Adrenal gland (tissue), 12 donors: ENCODE measurements around the gene TMEM11. TPM values are rescaled to one million over a fixed set of nuclear protein-coding genes. Genes with fewer than 3 reads are reported as not detected.

Experiments used
- DNase-seq, 7 donors: peaks; one replicate each; pipeline ENCODE4 v3.0.0-alpha.2; 2019 to 2020
- H3K27ac ChIP-seq, 5 donors: fragments of 200-600 bp; sonication (generic) in 4 of 5; 1 replicate in 3 of 5; 2 replicates in 2 of 5; pipeline versions ENCODE4 v1.5.1 to v1.8.0; 2016 to 2020; ENCODE audit warnings: mild to moderate bottlenecking in 1 of 5
- H3K27me3 ChIP-seq: fragments of 200-600 bp; 2 replicates; pipeline ENCODE4 v1.8.0; 2021
- H3K36me3 ChIP-seq, 2 donors: fragments of 200-600 bp; replicated peaks in 1 of 2; 1 replicate in 1 of 2; 2 replicates in 1 of 2; pipeline versions ENCODE4 v1.5.1 to v1.8.0; 2018 to 2022
- H3K4me1 ChIP-seq, 2 donors: fragments of 200-600 bp; replicated peaks in 1 of 2; 1 replicate in 1 of 2; 2 replicates in 1 of 2; pipeline versions ENCODE4 v1.5.1 to v1.8.0; 2018 to 2021
- H3K4me3 ChIP-seq, 4 donors: fragments of 200-600 bp; sonication (generic) in 3 of 4; one replicate each; pipeline ENCODE4 v1.5.1; 2016 to 2018
- H3K9me3 ChIP-seq, 3 donors: fragments of 200-600 bp; sonication (generic) in 1 of 3; replicated peaks in 1 of 3; 1 replicate in 2 of 3; 2 replicates in 1 of 3; pipeline versions ENCODE4 v1.5.1 to v1.8.0; 2016 to 2021
- POLR2A ChIP-seq, 2 donors: fragments of 450-650 bp; IDR thresholded peaks; one replicate each; pipeline ENCODE4 v1.6.1; 2017; ENCODE audit warnings: antibody characterized with exemption in 2 of 2, mild to moderate bottlenecking in 2 of 2, moderate library complexity in 1 of 2
- WGBS, 4 donors: extraction: QIAGEN DNeasy Blood & Tissue Kit in 2 of 4; methylation state at CpG; one replicate each; pipeline versions ENCODE4 v1.1.5 to v1.1.7; 2013 to 2017; 5-methylcytosine and 5-hydroxymethylcytosine counted together
- intact Hi-C, 2 donors: fragments of 100-400 bp; cut with DNase I; formaldehyde crosslinking; loops; one replicate each; pipeline versions ENCODE4 v1.14.1 to v1.15.0; 2022 to 2023
- polyA plus RNA-seq, 3 donors: library from polyadenylated mRNA; stranded (reverse); fragments of 200-250 nt in 2 of 3; fragments of 350-450 nt in 1 of 3; fragmentation: Illumina TruSeq in 1 of 3; extraction: RNeasy Lipid Tissue Mini Kit (QIAGEN cat#74804) in 1 of 3; gene quantifications; one replicate each; pipeline ENCODE4 v1.2.3, GENCODE V29; 2013 to 2014
- total RNA-seq, 9 donors: library from RNA; depleted of rRNA in 4 of 9; stranded (reverse); fragments of >200 nt in 4 of 9; fragments of 120-200 nt in 1 of 9; fragmentation: NEBNext Ultra II Directional in 1 of 9; extraction: Animal tissue kit (Norgen Biotek cat#: 25700) in 1 of 9; gene quantifications; one replicate each; pipeline versions ENCODE4 v1.1.0 to v1.2.4, GENCODE V29; 2013 to 2023
- TF ChIP-seq, protein P1 (sequence below), 6 experiments: fragments of 450-650 bp in 4 of 6; fragments of 200-600 bp in 2 of 6; sonication (generic) in 1 of 6; IDR thresholded peaks; 1 replicate in 5 of 6; 2 replicates in 1 of 6; pipeline versions ENCODE4 v1.5.1 to v1.8.0; 2016 to 2021; ENCODE audit warnings: antibody characterized with exemption in 6 of 6, mild to moderate bottlenecking in 2 of 6, moderate library complexity in 1 of 6
- donor health status: healthy with polysubstance abuse.
- donor health status: Bipolar disorder and iron deficiency.
- donor health status: DM: yes; HTN: yes; CAD: no.
- donor health status: DM: no; HTN: no; CAD: no.
- donor health status: DM: no; HTN: no; CAD: no.
- donor health status: DM: yes; HTN: yes; CAD: no.

TMEM11 gene
- total and polyA plus RNA-seq, 12 donors = 12.4 to 75.8 (median 25.4) TPM

DNA sequence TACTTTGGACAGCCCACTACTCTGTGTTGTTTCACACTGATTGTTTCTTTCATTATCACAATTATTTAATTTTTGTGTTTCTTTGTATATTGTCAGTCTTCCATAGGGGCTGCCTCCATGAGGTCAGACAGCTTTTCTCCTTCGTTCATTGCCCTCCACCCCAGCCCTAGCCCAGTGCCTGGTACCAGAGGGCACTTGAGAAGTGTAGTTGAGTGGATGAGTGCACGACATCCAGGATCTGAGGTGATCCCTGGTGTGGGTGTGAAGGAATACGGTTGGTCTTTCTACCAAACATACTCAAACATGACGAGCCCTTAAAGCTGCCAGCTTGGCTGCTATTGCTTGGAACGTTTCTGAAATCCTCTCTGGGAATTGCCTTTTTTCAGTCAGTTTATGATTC is 49.3 kb downstream of the TMEM11 start:
- no peak for DNase-seq
- peaks cover 13 to 44% of the 10 kb centered on the region in 2 donors for H3K4me1 ChIP-seq
- no peak for TF ChIP-seq POLR2A (IDR thresholded peaks at IDR 0.05)
- TF ChIP-seq, protein P1, sequence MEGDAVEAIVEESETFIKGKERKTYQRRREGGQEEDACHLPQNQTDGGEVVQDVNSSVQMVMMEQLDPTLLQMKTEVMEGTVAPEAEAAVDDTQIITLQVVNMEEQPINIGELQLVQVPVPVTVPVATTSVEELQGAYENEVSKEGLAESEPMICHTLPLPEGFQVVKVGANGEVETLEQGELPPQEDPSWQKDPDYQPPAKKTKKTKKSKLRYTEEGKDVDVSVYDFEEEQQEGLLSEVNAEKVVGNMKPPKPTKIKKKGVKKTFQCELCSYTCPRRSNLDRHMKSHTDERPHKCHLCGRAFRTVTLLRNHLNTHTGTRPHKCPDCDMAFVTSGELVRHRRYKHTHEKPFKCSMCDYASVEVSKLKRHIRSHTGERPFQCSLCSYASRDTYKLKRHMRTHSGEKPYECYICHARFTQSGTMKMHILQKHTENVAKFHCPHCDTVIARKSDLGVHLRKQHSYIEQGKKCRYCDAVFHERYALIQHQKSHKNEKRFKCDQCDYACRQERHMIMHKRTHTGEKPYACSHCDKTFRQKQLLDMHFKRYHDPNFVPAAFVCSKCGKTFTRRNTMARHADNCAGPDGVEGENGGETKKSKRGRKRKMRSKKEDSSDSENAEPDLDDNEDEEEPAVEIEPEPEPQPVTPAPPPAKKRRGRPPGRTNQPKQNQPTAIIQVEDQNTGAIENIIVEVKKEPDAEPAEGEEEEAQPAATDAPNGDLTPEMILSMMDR (IDR thresholded peaks at IDR 0.05) = no peak
- no peak overlapping the region for H3K4me3 ChIP-seq
- H3K27ac ChIP-seq = no peak overlapping the region
- intact Hi-C loops = no loop called here
- H3K9me3 ChIP-seq = no peaks in the 10 kb centered on the region
- no peaks in the 10 kb centered on the region for H3K36me3 ChIP-seq
- WGBS, 4 donors = 88 to 89% (median 89%) methylated on average over 5 of the region's 5 CpGs
- H3K27me3 ChIP-seq = no peaks in the 10 kb centered on the region

DNA sequence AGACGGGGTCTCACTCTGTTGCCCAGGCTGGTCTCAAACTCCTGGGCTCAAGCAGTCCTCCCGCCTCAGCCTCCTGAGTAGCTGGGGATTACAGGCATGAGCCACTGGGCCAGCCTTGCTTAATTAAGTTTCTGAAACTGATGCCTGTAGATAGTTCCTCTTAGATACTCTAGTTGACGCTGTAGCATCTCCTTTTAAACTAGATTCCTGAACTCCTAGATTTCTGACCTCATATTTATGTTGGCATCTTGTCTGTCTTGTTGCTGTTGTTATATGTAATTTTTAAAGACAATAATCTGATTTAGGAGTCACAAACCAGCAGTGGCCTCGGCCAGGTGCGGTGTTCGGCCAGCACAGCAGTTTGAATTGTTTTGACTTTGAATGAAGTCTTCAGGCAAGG is 49.7 kb downstream of the TMEM11 start:
- 86 to 89% (median 88%) methylated on average over 6 of the region's 6 CpGs for WGBS, 4 donors
- Histone ChIP-seq H3K36me3 (no peaks in the 10 kb centered on the region), H3K9me3 (no peaks in the 10 kb centered on the region), H3K27ac (no peak overlapping the region), H3K4me3 (no peak overlapping the region), H3K4me1 (peaks cover 13 to 44% of the 10 kb centered on the region in 2 donors), H3K27me3 (no peaks in the 10 kb centered on the region)
- intact Hi-C loops = no loop called here
- no peak for TF ChIP-seq POLR2A (IDR thresholded peaks at IDR 0.05)
- TF ChIP-seq, protein P1 (IDR thresholded peaks at IDR 0.05) = no peak
- DNase-seq = no peak

DNA sequence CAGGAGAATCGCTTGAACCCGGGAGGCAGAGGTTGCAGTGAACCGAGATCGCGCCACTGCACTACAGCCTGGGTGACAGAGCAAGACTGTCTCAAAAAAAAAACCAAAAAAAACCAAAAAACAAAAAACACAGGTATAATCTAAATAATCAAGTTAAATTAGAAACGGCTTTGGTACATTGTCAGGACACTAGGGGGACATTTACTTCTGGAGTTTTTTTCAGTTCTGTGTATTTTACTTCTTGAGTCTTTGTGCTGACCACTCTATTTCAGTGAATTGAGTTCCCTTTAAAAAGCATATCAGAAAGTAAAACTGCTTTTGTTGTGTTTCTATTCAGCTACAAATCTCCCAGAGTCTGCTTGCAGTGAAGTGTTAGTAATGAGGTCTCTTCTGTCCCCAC is 50.9 kb downstream of the TMEM11 start:
- Histone ChIP-seq H3K27me3 (no peaks in the 10 kb centered on the region), H3K36me3 (no peaks in the 10 kb centered on the region), H3K9me3 (no peaks in the 10 kb centered on the region), H3K4me1 (peaks cover 11 to 40% of the 10 kb centered on the region in 2 donors), H3K4me3 (no peak overlapping the region), H3K27ac (peak overlapping the region in 2 of 5 donors; percentile 46 to 76)
- TF ChIP-seq, protein P1 (IDR thresholded peaks at IDR 0.05) = peak in 1 of 6 experiments; percentile 19
- TF ChIP-seq POLR2A (IDR thresholded peaks at IDR 0.05) = no peak
- no peak for DNase-seq
- intact Hi-C loops = no loop called here
- WGBS, 4 donors = 91 to 95% (median 92%) methylated on average over 6 of the region's 6 CpGs

DNA sequence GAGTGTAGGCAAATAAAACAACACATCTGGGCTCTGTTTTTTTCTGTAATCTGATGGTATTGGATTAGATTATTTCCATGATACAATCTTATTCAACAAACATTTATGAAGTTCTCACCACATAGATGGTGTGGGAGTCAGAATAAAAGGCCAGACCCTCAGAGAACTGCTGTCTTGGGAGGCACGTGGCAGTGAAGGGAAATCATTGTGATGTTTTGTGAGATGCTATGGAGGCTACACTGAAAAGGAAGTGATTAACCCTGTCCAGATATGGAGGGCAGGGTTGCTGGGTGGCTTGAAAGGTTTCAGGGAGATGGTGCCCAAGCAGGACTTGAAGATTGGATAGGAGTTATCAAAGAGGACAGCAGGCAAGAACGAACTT is 51.6 kb downstream of the TMEM11 start:
- H3K9me3 ChIP-seq = no peaks in the 10 kb centered on the region
- peaks cover 4 to 33% of the 10 kb centered on the region in 2 donors for H3K4me1 ChIP-seq
- peak overlapping the region in 4 of 5 donors; percentile 14 to 76 (median 49) for H3K27ac ChIP-seq
- WGBS, 4 donors = 70 to 76% (median 72%) methylated on average over 2 of the region's 2 CpGs
- no peak for DNase-seq
- H3K4me3 ChIP-seq = no peak overlapping the region
- no peaks in the 10 kb centered on the region for H3K27me3 ChIP-seq
- TF ChIP-seq, protein P1 (IDR thresholded peaks at IDR 0.05) = no peak
- no peak for TF ChIP-seq POLR2A (IDR thresholded peaks at IDR 0.05)
- intact Hi-C loops = no loop called here
- no peaks in the 10 kb centered on the region for H3K36me3 ChIP-seq
